Stomach (tissue), 4 donors: ENCODE results near the gene DYNC1I1.

Experiments
- CTCF ChIP-seq, 7 experiments: fragments of 450-650 bp in 4 of 7; fragments of 200-600 bp in 3 of 7; sonication (generic) in 3 of 7; IDR thresholded peaks; one replicate each; pipeline ENCODE4 v1.5.1; 2016 to 2019; ENCODE audit warnings: antibody characterized with exemption in 7 of 7, control low read depth in 2 of 7, mild to moderate bottlenecking in 1 of 7
- POLR2AphosphoS5 ChIP-seq, 3 donors: sonication (generic); formaldehyde crosslinking; IDR thresholded peaks; one replicate each; pipeline ENCODE4 v1.6.1; 2016; ENCODE audit warnings: antibody characterized with exemption in 3 of 3

GRCh38 chr7:95881597-95881996 lies 109.2 kb downstream of the DYNC1I1 start:
- TF ChIP-seq CTCF (IDR thresholded peaks at IDR 0.05) = no peak
- TF ChIP-seq POLR2AphosphoS5 (IDR thresholded peaks at IDR 0.05) = no peak
